Measurements from ENCODE around the gene ST6GALNAC1. TPM values are rescaled to one million over a fixed set of nuclear protein-coding genes. Genes with fewer than 3 reads are reported as not detected.

ST6GALNAC1 gene
- total and polyA plus RNA-seq, 2 of the 4 experiments (the other 2 are of a cell fraction), result not detected

- CTCF ChIA-PET, result no interaction called here
- H3K4me3 ChIP-seq (ENCODE audit: insufficient read depth, low read depth, low read length), result no peak overlapping the region
- H3K23ac ChIP-seq (ENCODE audit: low read depth, low read length), result no peak overlapping the region
- ATAC-seq (ENCODE audit: low read depth) (peak; percentile 74), DNase-seq (peak; percentile 52)
- no peak overlapping the region for H3K14ac ChIP-seq (replicated peaks; ENCODE audit: low read depth, low read length)
- H2BK5ac ChIP-seq (ENCODE audit: low read depth, low read length, poor library complexity, severe bottlenecking), result no peak overlapping the region
- no peak overlapping the region for H2BK15ac ChIP-seq (ENCODE audit: low read depth, low read length)
- no peak overlapping the region for H3K18ac ChIP-seq (ENCODE audit: low read depth, low read length)
- intact Hi-C loops (cut with micrococcal nuclease), result no loop called here
- H3K27ac ChIP-seq (ENCODE audit: insufficient read depth, low read length), result no peak overlapping the region
- H2BK120ac ChIP-seq (ENCODE audit: low read depth, low read length), result no peak overlapping the region; the same call in 1 of the 2 replicates
- POLR2A ChIA-PET (ENCODE audit: unreplicated experiment), result no interaction called here
- no peak overlapping the region for H3K56ac ChIP-seq (ENCODE audit: extremely low read depth, insufficient read depth, low read length)
- peak overlapping the region; percentile 16; the same call in 1 of the 2 replicates for H3K4me2 ChIP-seq (ENCODE audit: low read depth, low read length)
- no peak overlapping the region for H3K9ac ChIP-seq (ENCODE audit: low read depth, low read length)
- in situ Hi-C loops (cut with MboI; ENCODE audit: low sequenced_read_pairs), result no loop called here
- H4K8ac ChIP-seq (ENCODE audit: low read depth in 2 of 2, low read length in 2 of 2), result no peak overlapping the region
- no peak overlapping the region for H2AK9ac ChIP-seq (replicated peaks; ENCODE audit: low read depth, low read length, poor library complexity)
- H3K36me3 ChIP-seq (ENCODE audit: control insufficient read depth, insufficient read depth, low read length), result no peaks in the 10 kb centered on the region
- H2AK5ac ChIP-seq (ENCODE audit: low read depth, low read length), result peak overlapping the region; percentile 70; the same call in 1 of the 2 replicates
- TF ChIP-seq CTCF (conservative IDR thresholded peaks at IDR 0.05; ENCODE audit: low read depth, low read length), result no peak
- 0 out of 2 replicates have a peak, but pooled peaks have one; percentile 3 for TF ChIP-seq MAFK (IDR thresholded peaks at IDR 0.05; ENCODE audit: low read depth, low read length)
- H3K79me1 ChIP-seq (ENCODE audit: low read depth in 1 of 2, low read length in 2 of 2), result no peaks in the 10 kb centered on the region
- H3K9me1 ChIP-seq (ENCODE audit: insufficient read depth, low read length), result peaks cover 7% of the 10 kb centered on the region; the same call in 1 of the 2 replicates
- H2AFZ ChIP-seq (replicated peaks; ENCODE audit: low read length, poor library complexity), result no peak overlapping the region
- H3K4ac ChIP-seq (ENCODE audit: low read depth, low read length), result no peak overlapping the region
- no peak overlapping the region for H4K5ac ChIP-seq (ENCODE audit: low read depth, low read length)
- H3K27me3 ChIP-seq (ENCODE audit: control insufficient read depth, insufficient read depth, low read length), result peaks cover 3% of the 10 kb centered on the region; the same call in 1 of the 2 replicates
- WGBS, 2 experiments (ENCODE audit: extremely low coverage in 2 of 2, insufficient read length in 1 of 2), result 20% methylated on average over 1 of the region's 8 CpGs; no CpG with 5 or more reads in 1 of the 2 experiments
- H3K9me3 ChIP-seq (ENCODE audit: control insufficient read depth, insufficient read depth, low read length), result no peaks in the 10 kb centered on the region
- no TSS peak for BruUV-seq (replicated peaks)
- H2BK20ac ChIP-seq (ENCODE audit: low read depth, low read length), result no peak overlapping the region
- no peak overlapping the region; the same call in 1 of the 2 replicates for H4K91ac ChIP-seq (ENCODE audit: insufficient read depth, low read depth, low read length)
- no peaks in the 10 kb centered on the region for H4K20me1 ChIP-seq (ENCODE audit: insufficient read depth, low read length)
- dilution Hi-C loops (cut with HindIII; ENCODE audit: low sequenced_read_pairs, unreplicated experiment), result no loop called here
- H3K4me1 ChIP-seq (ENCODE audit: control insufficient read depth, insufficient read depth, low read length), result peaks cover 6% of the 10 kb centered on the region
Measured at GRCh38 chr17:76635659-76636360, 7.7 kb downstream of the ST6GALNAC1 start.
